Stimulated activated CD8-positive, alpha-beta memory T cell treated with anti-CD3 and anti-CD28 coated beads, Interleukin-2, amount 100 ng/mL, for 1 hour (primary cell): ENCODE data around the gene ADK.

ENCODE experiments used
- DNase-seq, 2 donors: peaks; one replicate each; pipeline ENCODE4 v3.0.0-alpha.2; 2020; ENCODE audit warnings: low read depth in 2 of 2

Gene ADK

GRCh38 chr10:74738542-74738941 is 587.5 kb downstream of the ADK start:
- DNase-seq = no peak

- DNase-seq = no peak
Observed at GRCh38 chr10:74738985-74739567, 588.1 kb downstream of the ADK start.

- DNase-seq = no peak
Observed at GRCh38 chr10:74743401-74743800, 592.4 kb downstream of the ADK start.

GRCh38 chr10:74745449-74745848 is 594.4 kb downstream of the ADK start:
- DNase-seq = no peak

DNA sequence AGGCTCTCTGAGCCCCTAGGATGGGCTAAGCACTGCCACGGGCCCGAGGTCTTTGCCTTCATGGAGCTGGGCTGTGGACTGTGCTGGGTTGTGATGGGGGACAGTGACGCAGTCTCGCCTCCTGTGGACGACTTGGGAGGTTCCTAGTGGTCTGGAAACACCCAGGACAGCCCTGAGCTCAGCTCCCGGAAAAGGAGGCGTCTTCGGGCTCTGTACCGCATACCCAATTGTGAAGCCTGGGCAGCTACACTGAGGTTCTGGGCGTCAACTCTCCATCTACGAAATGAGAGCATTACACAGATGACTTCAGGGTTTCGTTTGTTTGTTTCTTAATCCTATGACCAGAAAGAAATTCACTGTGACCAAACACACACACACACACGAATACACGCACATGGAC is 595.8 kb downstream of the ADK start:
- no peak for DNase-seq

DNA sequence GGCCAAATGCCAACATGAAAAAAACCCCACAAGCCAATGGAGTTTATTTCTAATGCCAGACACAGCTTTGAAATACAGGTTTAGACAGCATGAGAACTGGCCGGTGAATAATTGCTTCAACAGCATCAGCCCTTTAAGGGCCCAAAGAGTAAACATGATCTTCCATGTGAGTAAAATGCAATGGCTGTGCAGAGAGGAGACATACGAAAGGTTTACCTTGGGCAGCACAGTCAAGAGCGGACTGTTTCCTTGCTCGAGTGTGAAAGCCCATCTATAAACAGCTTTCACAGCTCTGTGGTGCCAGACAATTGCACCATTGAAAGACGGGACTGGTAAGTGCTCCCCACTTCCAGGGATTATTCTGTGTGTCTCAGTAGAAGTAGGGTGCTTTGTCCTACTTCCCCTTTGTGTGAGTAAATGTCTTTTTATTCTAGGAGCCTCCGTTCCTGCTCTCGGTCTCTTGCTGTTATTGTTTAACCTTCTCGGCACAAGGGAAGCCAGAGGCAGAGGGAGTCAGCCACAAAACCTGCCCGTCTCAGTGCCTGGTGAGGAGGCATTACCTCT is 597.5 kb downstream of the ADK start:
- no peak for DNase-seq

DNA sequence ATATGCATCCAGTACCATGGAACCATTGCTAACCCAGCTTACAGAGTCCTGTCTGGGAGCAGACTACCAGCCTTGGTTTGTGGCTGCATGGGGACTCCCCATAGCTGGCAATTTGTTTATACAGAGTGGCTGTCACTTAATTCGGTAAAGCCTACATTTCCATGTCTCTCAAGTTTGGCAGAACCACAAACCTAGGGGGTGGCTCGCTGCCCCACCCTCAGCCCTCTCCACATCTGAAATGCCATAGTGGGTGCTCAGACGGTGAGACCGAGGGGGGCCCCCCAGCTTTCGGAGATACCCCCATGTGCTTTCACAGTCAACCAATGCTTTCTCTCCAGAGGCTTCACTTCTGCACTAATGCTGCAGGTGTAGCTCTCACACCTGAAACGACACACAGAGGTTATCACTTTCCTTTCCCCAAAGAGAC is 599.8 kb downstream of the ADK start:
- no peak for DNase-seq

DNA sequence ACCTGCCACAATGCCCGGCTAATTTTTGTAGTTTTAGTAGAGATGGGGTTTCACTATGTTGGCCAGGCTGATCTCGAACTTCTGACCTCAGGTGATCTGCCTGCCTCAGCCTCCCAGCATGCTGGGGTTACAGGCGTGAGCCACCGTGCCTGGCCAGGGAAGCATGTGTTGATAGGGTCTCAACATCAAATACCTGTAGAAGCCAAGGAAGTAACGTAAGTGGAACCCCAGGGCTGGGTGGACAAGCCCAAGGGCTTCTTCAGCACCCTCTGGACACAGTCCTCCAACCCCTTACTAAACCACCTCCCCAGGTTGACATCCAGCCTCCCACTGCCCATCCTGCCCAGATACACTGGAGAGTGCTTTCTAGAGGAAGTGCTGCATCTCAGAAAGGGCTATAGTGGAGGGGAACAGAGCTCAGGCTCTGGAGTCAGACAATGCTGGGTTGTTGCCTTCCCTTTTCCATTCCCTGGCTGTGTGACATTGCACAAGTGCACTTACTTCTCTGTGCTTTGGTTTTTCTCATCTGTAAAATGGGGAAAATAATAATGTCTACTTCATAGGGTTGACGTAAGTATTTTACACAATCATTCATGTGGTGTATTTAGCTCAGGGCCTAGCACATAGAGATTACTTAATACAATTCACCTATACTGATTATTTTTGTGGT is 601.5 kb downstream of the ADK start:
- DNase-seq = no peak

- no peak for DNase-seq
Observed at GRCh38 chr10:74753442-74754211, 602.6 kb downstream of the ADK start.

DNA sequence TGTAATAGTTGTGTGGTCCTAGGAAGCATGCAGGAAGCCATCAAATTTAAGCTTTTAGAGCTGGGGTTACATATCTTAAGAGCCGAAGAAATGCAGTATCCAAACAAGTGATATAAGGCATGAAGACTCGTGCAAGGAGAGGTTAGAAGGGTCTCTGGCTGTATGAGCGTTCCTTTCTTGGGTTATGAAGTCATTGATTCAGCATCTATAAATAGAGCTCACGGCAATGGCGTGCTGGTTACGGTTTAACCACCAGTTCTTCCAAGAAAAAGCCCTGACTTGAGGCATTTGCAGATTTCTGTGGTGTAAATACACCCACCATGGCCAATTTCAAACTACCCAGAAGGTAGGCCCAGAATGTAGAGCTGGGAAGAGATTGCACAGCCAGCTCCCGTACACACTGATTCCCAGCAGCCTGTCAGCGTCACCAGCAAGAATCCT is 603.4 kb downstream of the ADK start:
- no peak for DNase-seq

- DNase-seq = no peak
Observed at GRCh38 chr10:74755273-74755672, 604.3 kb downstream of the ADK start.
